HG03571 (cell line): ENCODE data around the gene AFF3.

Source experiments
- ATAC-seq: cut with Tn5 transposase; IDR thresholded peaks from one replicate; pipeline ENCODE4 v1.9.1; 2021; ENCODE audit not compliant: unreplicated experiment

The AFF3 gene

GRCh38 chr2:99621774-99622173 lies 520.6 kb downstream of the AFF3 start:
- no peak for ATAC-seq

GRCh38 chr2:99621106-99621505 lies 521.3 kb downstream of the AFF3 start:
- ATAC-seq, result no peak

- ATAC-seq, result no peak
These were observed 523.2 kb downstream of the AFF3 start for GRCh38 chr2:99619151-99619550.

- ATAC-seq, result no peak
These were observed 523.8 kb downstream of the AFF3 start for GRCh38 chr2:99618579-99619097.

GRCh38 chr2:99617811-99618210 lies 524.6 kb downstream of the AFF3 start:
- ATAC-seq, result no peak

GRCh38 chr2:99615247-99615771 lies 527.1 kb downstream of the AFF3 start:
- no peak for ATAC-seq

GRCh38 chr2:99613980-99614379 lies 528.4 kb downstream of the AFF3 start:
- no peak for ATAC-seq

- ATAC-seq, result no peak
These were observed 530.6 kb downstream of the AFF3 start for GRCh38 chr2:99611786-99612185.

GRCh38 chr2:99611034-99611433 lies 531.4 kb downstream of the AFF3 start:
- no peak for ATAC-seq

- ATAC-seq, result no peak
These were observed 532.5 kb downstream of the AFF3 start for GRCh38 chr2:99609851-99610381.

GRCh38 chr2:99608861-99609260 lies 533.5 kb downstream of the AFF3 start:
- ATAC-seq, result no peak

- no peak for ATAC-seq
These were observed 534.4 kb downstream of the AFF3 start for GRCh38 chr2:99607861-99608491.

GRCh38 chr2:99607454-99607853 lies 534.9 kb downstream of the AFF3 start:
- no peak for ATAC-seq

- no peak for ATAC-seq
These were observed 537.4 kb downstream of the AFF3 start for GRCh38 chr2:99605036-99605435.

GRCh38 chr2:99602476-99602875 lies 539.9 kb downstream of the AFF3 start:
- ATAC-seq, result no peak

- no peak for ATAC-seq
These were observed 541.3 kb downstream of the AFF3 start for GRCh38 chr2:99600981-99601651.

GRCh38 chr2:99598441-99598840 lies 543.9 kb downstream of the AFF3 start:
- ATAC-seq, result no peak

GRCh38 chr2:99597616-99598015 lies 544.8 kb downstream of the AFF3 start:
- no peak for ATAC-seq

GRCh38 chr2:99595373-99595772 lies 547.0 kb downstream of the AFF3 start:
- no peak for ATAC-seq

- ATAC-seq, result no peak
These were observed 548.5 kb downstream of the AFF3 start for GRCh38 chr2:99593692-99594427.

- ATAC-seq, result no peak
These were observed 565.6 kb downstream of the AFF3 start for GRCh38 chr2:99576775-99577174.
